PFSK-1 (cell line): ENCODE data around the gene ZFHX3.

Source experiments
- FOXP2 ChIP-seq: optimal IDR thresholded peaks from 2 replicates; pipeline ENCODE3; 2011; ENCODE audit warnings: borderline replicate concordance, control low read depth, inconsistent platforms; ENCODE audit not compliant: insufficient read depth; ENCODE audit errors: extremely low read length, extremely low read depth
- POLR2AphosphoS5 ChIP-seq: IDR thresholded peaks from 2 replicates; pipeline ENCODE4 v1.6.1; 2012; ENCODE audit warnings: low read depth, mild to moderate bottlenecking, control low read depth, low read length, moderate library complexity
- REST ChIP-seq, 2 experiments: IDR thresholded peaks; 2 replicates each; pipeline versions ENCODE4 v1.6.1 to v1.8.0; 2011 to 2012; ENCODE audit warnings: low read depth in 2 of 2, low read length in 2 of 2, control low read depth in 1 of 2, inconsistent platforms in 1 of 2, mild to moderate bottlenecking in 1 of 2, moderate library complexity in 1 of 2; ENCODE audit not compliant: insufficient read depth in 1 of 2
- SIN3A ChIP-seq: IDR thresholded peaks from 2 replicates; pipeline ENCODE4 v1.6.1; 2012; ENCODE audit warnings: mild to moderate bottlenecking, low read length, moderate library complexity, borderline replicate concordance; ENCODE audit not compliant: insufficient read depth
- TAF1 ChIP-seq: IDR thresholded peaks from 2 replicates; pipeline ENCODE4 v1.6.1; 2012; ENCODE audit warnings: low read length, control low read depth, borderline replicate concordance; ENCODE audit not compliant: insufficient read depth

The ZFHX3 gene

DNA sequence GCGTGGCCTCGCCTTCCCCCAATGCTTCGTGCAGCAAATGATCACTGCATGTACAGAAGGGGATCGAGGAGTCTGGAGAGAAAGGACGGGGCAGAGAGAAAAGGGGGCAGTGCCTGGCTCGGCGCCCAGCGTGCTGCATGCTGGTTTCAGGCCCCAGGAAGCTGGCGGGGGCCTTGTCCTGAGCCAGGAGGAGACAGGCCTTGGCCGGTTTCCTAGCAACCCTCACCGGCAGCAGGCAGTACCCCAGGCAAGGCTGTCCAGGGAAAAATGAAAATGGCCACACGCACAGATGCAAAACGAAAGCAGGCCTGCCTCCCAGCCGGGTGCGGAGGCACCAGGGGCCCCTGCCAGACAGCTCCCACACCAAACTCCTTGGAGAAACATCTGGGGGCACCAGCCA is 126.3 kb downstream of the ZFHX3 start:
- TF ChIP-seq FOXP2 = no peak
- no peak for TF ChIP-seq REST (IDR thresholded peaks at IDR 0.05; ENCODE audit: insufficient read depth in 1 of 2, low read depth in 2 of 2, low read length in 2 of 2)

GRCh38 chr16:72921106-72921505 is 126.8 kb downstream of the ZFHX3 start:
- TF ChIP-seq FOXP2 = no peak
- TF ChIP-seq SIN3A = no peak
- TF ChIP-seq TAF1 = no peak
- TF ChIP-seq REST (IDR thresholded peaks at IDR 0.05; ENCODE audit: insufficient read depth in 1 of 2, low read depth in 2 of 2, low read length in 2 of 2) = no peak
- no peak for TF ChIP-seq POLR2AphosphoS5

- no peak for TF ChIP-seq POLR2AphosphoS5
- TF ChIP-seq TAF1 = no peak
- no peak for TF ChIP-seq SIN3A
- no peak for TF ChIP-seq REST (IDR thresholded peaks at IDR 0.05; ENCODE audit: insufficient read depth in 1 of 2, low read depth in 2 of 2, low read length in 2 of 2)
- TF ChIP-seq FOXP2 = no peak
These were observed 130.9 kb downstream of the ZFHX3 start for GRCh38 chr16:72917051-72917450.

DNA sequence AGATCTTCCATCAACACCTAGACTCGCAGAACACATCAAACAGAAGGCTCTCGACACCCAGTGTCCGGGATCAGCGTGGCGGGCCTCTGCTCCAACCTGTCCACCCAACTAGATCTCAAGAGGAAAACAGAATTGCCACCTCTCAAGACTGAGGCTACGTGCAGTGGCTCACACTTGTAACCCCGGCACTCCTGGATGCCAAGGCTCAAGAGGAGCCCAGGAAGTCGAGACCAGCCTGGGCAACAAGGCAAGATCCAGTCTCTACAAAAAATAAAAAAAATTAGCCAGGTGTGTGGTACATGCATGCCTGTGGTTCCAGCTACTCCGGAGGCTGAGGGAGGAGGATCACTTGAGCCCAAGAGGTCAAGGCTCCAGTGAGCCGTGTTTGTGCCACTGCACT is 132.6 kb downstream of the ZFHX3 start:
- TF ChIP-seq TAF1 (no peak), REST (IDR thresholded peaks at IDR 0.05; ENCODE audit: insufficient read depth in 1 of 2, low read depth in 2 of 2, low read length in 2 of 2) (no peak), SIN3A (no peak), FOXP2 (no peak), POLR2AphosphoS5 (no peak)

DNA sequence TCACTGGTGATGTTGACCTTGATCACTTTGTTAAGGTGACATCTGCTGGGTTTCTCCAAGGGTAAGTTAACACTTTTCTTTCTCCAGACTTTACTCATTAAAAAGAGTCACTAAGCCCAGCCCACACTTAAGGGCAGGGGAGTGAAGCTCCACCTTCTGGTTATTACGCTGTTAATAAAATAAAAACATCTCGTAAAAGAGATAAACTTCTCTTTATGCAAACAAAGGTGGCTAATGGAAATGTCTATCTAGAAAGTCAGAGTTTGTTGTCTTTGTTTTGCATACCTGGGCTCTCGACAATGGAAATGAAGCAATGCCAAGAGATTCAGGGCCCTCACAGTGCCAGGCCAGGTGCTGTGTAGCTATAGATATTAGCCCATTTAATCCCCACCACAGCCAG is 134.4 kb downstream of the ZFHX3 start:
- TF ChIP-seq SIN3A (no peak), TAF1 (no peak), REST (IDR thresholded peaks at IDR 0.05; ENCODE audit: insufficient read depth in 1 of 2, low read depth in 2 of 2, low read length in 2 of 2) (no peak), FOXP2 (no peak), POLR2AphosphoS5 (no peak)
